ENCODE results near the gene GALNT14. TPM values are rescaled to one million over a fixed set of nuclear protein-coding genes. Genes with fewer than 3 reads are reported as not detected.

The GALNT14 gene
- polyA plus RNA-seq, 1 experiment = 3.5 TPM

- POLR2A ChIA-PET = no interaction called here
- peak; percentile 4 for DNase-seq (ENCODE audit: low read depth)
- Histone ChIP-seq H3K27me3 (ENCODE audit: control insufficient read depth, insufficient read depth, low read length) (0 out of 2 replicates have a peak, but pooled peaks cover 2% of the 10 kb centered on the region), H3K36me3 (ENCODE audit: control insufficient read depth, insufficient read depth, low read length) (no peaks in the 10 kb centered on the region), H3K4me3 (ENCODE audit: low read depth, low read length) (no peak overlapping the region)
- TF ChIP-seq, protein P1, sequence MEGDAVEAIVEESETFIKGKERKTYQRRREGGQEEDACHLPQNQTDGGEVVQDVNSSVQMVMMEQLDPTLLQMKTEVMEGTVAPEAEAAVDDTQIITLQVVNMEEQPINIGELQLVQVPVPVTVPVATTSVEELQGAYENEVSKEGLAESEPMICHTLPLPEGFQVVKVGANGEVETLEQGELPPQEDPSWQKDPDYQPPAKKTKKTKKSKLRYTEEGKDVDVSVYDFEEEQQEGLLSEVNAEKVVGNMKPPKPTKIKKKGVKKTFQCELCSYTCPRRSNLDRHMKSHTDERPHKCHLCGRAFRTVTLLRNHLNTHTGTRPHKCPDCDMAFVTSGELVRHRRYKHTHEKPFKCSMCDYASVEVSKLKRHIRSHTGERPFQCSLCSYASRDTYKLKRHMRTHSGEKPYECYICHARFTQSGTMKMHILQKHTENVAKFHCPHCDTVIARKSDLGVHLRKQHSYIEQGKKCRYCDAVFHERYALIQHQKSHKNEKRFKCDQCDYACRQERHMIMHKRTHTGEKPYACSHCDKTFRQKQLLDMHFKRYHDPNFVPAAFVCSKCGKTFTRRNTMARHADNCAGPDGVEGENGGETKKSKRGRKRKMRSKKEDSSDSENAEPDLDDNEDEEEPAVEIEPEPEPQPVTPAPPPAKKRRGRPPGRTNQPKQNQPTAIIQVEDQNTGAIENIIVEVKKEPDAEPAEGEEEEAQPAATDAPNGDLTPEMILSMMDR (IDR thresholded peaks at IDR 0.05; ENCODE audit: insufficient read depth, low read depth, low read length) = peak; percentile 93
- CTCF ChIA-PET = interaction anchor here (0.6 to 8.1 kb wide), 34 partner anchors 8 to 559 kb away, joined by 3 to 100 read pairs (median 4); partner anchors contain the start of gene GALNT14
Measured at GRCh38 chr2:31170071-31170698, 31.9 kb upstream of the GALNT14 start.

- POLR2A ChIA-PET = no interaction called here
- Histone ChIP-seq H3K27me3 (ENCODE audit: control insufficient read depth, insufficient read depth, low read length) (peaks cover 2% of the 10 kb centered on the region; the same call in 1 of the 2 replicates), H3K36me3 (ENCODE audit: control insufficient read depth, insufficient read depth, low read length) (no peaks in the 10 kb centered on the region), H3K4me3 (ENCODE audit: low read depth, low read length) (no peak overlapping the region)
- no peak for DNase-seq (ENCODE audit: low read depth)
- CTCF ChIA-PET = interaction anchor here (0.5 to 8.1 kb wide), 9 partner anchors 11 to 960 kb away, joined by 3 to 100 read pairs (median 5); partner anchors contain the start of gene GALNT14
- TF ChIP-seq, protein P1 (IDR thresholded peaks at IDR 0.05; ENCODE audit: insufficient read depth, low read depth, low read length) = no peak
Measured at GRCh38 chr2:31168291-31168690, 30.1 kb upstream of the GALNT14 start.

DNA sequence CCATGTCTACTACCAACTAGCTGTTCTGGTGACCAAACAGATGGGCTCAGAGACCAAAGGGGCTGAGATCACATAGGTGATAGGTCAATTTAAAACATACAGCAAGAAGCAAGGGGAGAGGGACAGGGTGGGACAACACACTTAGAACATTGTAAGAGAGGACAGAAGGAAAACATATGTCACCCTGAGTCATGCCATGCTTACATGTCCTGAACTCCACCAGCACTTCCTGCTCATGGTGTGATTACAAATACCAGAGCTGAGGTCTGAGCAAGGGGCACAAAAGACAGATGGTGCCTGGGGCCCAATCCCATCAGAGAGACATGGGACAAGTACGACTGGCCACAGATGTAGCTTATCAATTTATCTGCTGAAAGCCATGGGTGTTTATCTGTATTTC is 28.7 kb upstream of the GALNT14 start:
- DNase-seq (ENCODE audit: low read depth) = no peak
- no peaks in the 10 kb centered on the region for H3K36me3 ChIP-seq (ENCODE audit: control insufficient read depth, insufficient read depth, low read length)
- no peak overlapping the region for H3K4me3 ChIP-seq (ENCODE audit: low read depth, low read length)
- ChIA-PET CTCF (interaction anchor here (1.6 to 8.1 kb wide), 3 partner anchors 10 to 453 kb away, joined by 4 to 100 read pairs (median 8); no protein-coding TSS in a partner anchor), POLR2A (no interaction called here)
- TF ChIP-seq, protein P1 (IDR thresholded peaks at IDR 0.05; ENCODE audit: insufficient read depth, low read depth, low read length) = no peak
- peaks cover 2% of the 10 kb centered on the region; the same call in 1 of the 2 replicates for H3K27me3 ChIP-seq (ENCODE audit: control insufficient read depth, insufficient read depth, low read length)

GRCh38 chr2:31163011-31163539 is 24.8 kb upstream of the GALNT14 start:
- no peaks in the 10 kb centered on the region for H3K36me3 ChIP-seq (ENCODE audit: control insufficient read depth, insufficient read depth, low read length)
- TF ChIP-seq, protein P1 (IDR thresholded peaks at IDR 0.05; ENCODE audit: insufficient read depth, low read depth, low read length) = no peak
- POLR2A ChIA-PET = no interaction called here
- no peak overlapping the region for H3K4me3 ChIP-seq (ENCODE audit: low read depth, low read length)
- no peak for DNase-seq (ENCODE audit: low read depth)
- no peaks in the 10 kb centered on the region; the same call in 1 of the 2 replicates for H3K27me3 ChIP-seq (ENCODE audit: control insufficient read depth, insufficient read depth, low read length)
- CTCF ChIA-PET = no interaction called here

DNA sequence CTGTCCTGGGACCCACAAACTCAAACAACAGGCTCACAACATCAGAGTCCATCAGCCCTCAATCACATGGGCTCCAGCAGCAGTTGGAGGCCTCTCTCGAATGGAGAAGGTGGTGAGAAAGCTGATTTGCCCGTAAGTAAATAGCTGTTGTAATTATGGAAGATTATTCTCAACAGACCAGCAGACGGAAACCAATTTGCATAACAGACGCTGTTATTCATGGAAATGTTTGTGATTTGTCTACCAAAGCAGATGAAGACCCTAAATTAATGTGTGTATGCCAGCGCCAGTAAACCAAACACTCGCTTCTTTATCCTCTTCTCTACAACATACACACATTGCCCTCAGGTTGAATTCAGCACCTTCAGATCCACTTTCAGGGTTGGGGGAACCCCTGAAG is 23.4 kb upstream of the GALNT14 start:
- CTCF ChIA-PET = no interaction called here
- H3K27me3 ChIP-seq (ENCODE audit: control insufficient read depth, insufficient read depth, low read length) = no peaks in the 10 kb centered on the region; the same call in 1 of the 2 replicates

More for the DNA sequence above, 23.4 kb upstream of the GALNT14 start:
- POLR2A ChIA-PET = no interaction called here
- TF ChIP-seq, protein P1 (IDR thresholded peaks at IDR 0.05; ENCODE audit: insufficient read depth, low read depth, low read length) = no peak
- Histone ChIP-seq H3K36me3 (ENCODE audit: control insufficient read depth, insufficient read depth, low read length) (no peaks in the 10 kb centered on the region), H3K4me3 (ENCODE audit: low read depth, low read length) (no peak overlapping the region)
- no peak for DNase-seq (ENCODE audit: low read depth)
